GM12865 (cell line): ENCODE results near the gene ZNF224.
"Not testable (repeated sequence)": the region's sequence is repeated elsewhere in the genome, so short reads cannot be mapped to it uniquely, and the experiment has no call there.

Experiments used
- DNase-seq: peaks from one replicate; pipeline ENCODE4 v3.0.0; 2010; ENCODE audit warnings: low read depth
- H3K4me3 ChIP-seq: 2 replicates; pipeline ENCODE4 v1.5.1; 2011; ENCODE audit warnings: mild to moderate bottlenecking, low read depth, low read length, control low read depth
- CTCF ChIP-seq: IDR thresholded peaks from 2 replicates; pipeline ENCODE4 v1.5.1; 2011; ENCODE audit warnings: low read length, control low read depth, low read depth, inconsistent platforms; ENCODE audit not compliant: insufficient read depth; ENCODE audit errors: missing control alignments

The ZNF224 gene

GRCh38 chr19:44109458-44109857, 15.3 kb downstream of the ZNF224 start:
- H3K4me3 ChIP-seq: no peak overlapping the region
- no peak for TF ChIP-seq CTCF
- DNase-seq: no peak

- DNase-seq: peak; percentile 22
- no peak for TF ChIP-seq CTCF
- peak overlapping the region; percentile 80 for H3K4me3 ChIP-seq
Observed at GRCh38 chr19:44111910-44112463, 17.8 kb downstream of the ZNF224 start.

- H3K4me3 ChIP-seq: peak overlapping the region; percentile 80
- no peak for DNase-seq
- TF ChIP-seq CTCF: no peak
Observed at GRCh38 chr19:44112802-44113137, 18.6 kb downstream of the ZNF224 start.

- no peak for TF ChIP-seq CTCF
- peak within 1 kb of the TSS; percentile 80 for H3K4me3 ChIP-seq
- DNase-seq: peak; percentile 97
Observed at GRCh38 chr19:44113138-44113783, 19.1 kb downstream of the ZNF224 start, which contains the start of gene ZNF225. ZNF225 (plus strand) TSS chr19:44113399; CDS start chr19:44115828, 2,429 bp downstream.

GRCh38 chr19:44113784-44114390, 19.7 kb downstream of the ZNF224 start:
- peak overlapping the region; percentile 80 for H3K4me3 ChIP-seq
- no peak for TF ChIP-seq CTCF
- DNase-seq: no peak

- not testable (repeated sequence) for H3K4me3 ChIP-seq, DNase-seq
Observed at GRCh38 chr19:44121162-44121561, 27.0 kb downstream of the ZNF224 start.

GRCh38 chr19:44131955-44132354, 37.8 kb downstream of the ZNF224 start:
- no peak for TF ChIP-seq CTCF
- no peak overlapping the region for H3K4me3 ChIP-seq
- no peak for DNase-seq
